ENCODE results near the gene ARF1.

DNA sequence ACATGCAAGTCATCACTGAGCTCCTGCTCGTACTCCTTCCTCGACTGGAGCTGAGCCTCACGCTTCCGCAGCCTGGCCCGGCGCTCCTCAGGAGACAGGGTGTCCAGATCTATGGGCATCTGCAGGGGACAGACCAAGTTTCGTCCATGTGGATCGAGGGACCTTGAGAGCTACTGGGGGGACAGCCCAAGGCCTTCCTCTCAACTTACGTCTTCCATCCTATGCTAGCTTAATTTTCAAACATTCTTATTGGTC lies 24.2 kb downstream of the ARF1 start:
- no peak for TF ChIP-seq POLR2AphosphoS5 (IDR thresholded peaks at IDR 0.05; ENCODE audit: borderline replicate concordance, low read depth, low read length)
- no peak for TF ChIP-seq EZH2 (IDR thresholded peaks at IDR 0.05)
